HepG2 (cell line): ENCODE results near the gene JMJD8. TPM values are rescaled to one million over a fixed set of nuclear protein-coding genes. Genes with fewer than 3 reads are reported as not detected.

ENCODE experiments used
- CEBPB ChIP-seq: IDR thresholded peaks from 2 replicates; pipeline ENCODE4 v1.6.1; 2011; ENCODE audit warnings: low read depth, low read length, improper control_type of control experiment, borderline replicate concordance
- EED ChIP-seq: sonication (generic); formaldehyde crosslinking; IDR thresholded peaks from 2 replicates; pipeline ENCODE4 v1.5.0; 2020; ENCODE audit warnings: mild to moderate bottlenecking, missing genetic modification reagents
- FLYWCH1 ChIP-seq: sonication (generic); formaldehyde crosslinking; IDR thresholded peaks from 2 replicates; pipeline ENCODE4 v1.8.1; 2023; ENCODE audit warnings: mild to moderate bottlenecking, missing genetic modification reagents
- FOXA3 ChIP-seq: IDR thresholded peaks from 2 replicates; pipeline ENCODE4 v1.6.1; 2016; ENCODE audit warnings: missing genetic modification reagents, missing compliant biosample characterization
- MAX ChIP-seq: IDR thresholded peaks from 2 replicates; pipeline ENCODE4 v1.6.1; 2012; ENCODE audit warnings: inconsistent platforms
- PATZ1 ChIP-seq: sonication (generic); formaldehyde crosslinking; IDR thresholded peaks from 2 replicates; pipeline ENCODE4 v1.4.0; 2020; ENCODE audit warnings: missing genetic modification reagents
- POGK ChIP-seq: sonication (generic); formaldehyde crosslinking; conservative IDR thresholded peaks from 2 replicates; pipeline ENCODE4 v1.8.0; 2022; ENCODE audit warnings: mild to moderate bottlenecking, moderate library complexity, missing genetic modification reagents
- RNF2 ChIP-seq: fragments of 450-650 bp; conservative IDR thresholded peaks from 2 replicates; pipeline ENCODE4 v1.6.1; 2016; ENCODE audit warnings: low read depth
- RORA ChIP-seq: sonication (generic); formaldehyde crosslinking; IDR thresholded peaks from 2 replicates; pipeline ENCODE4 v1.5.0; 2020; ENCODE audit warnings: mild to moderate bottlenecking, missing genetic modification reagents, moderate library complexity
- SAP130 ChIP-seq: IDR thresholded peaks from 2 replicates; pipeline ENCODE4 v1.6.1; 2016; ENCODE audit warnings: low read depth
- TAF1 ChIP-seq: sonication (generic); formaldehyde crosslinking; IDR thresholded peaks from 2 replicates; pipeline ENCODE4 v1.4.0; 2020; ENCODE audit warnings: missing genetic modification reagents
- ZBTB33 ChIP-seq: sonication (generic); formaldehyde crosslinking; IDR thresholded peaks from 2 replicates; pipeline ENCODE4 v1.4.0; 2020; ENCODE audit warnings: missing genetic modification reagents
- ZFP90 ChIP-seq: sonication (generic); formaldehyde crosslinking; IDR thresholded peaks from 2 replicates; pipeline ENCODE4 v1.8.0; 2022; ENCODE audit warnings: missing genetic modification reagents, mild to moderate bottlenecking, inconsistent platforms, borderline replicate concordance
- ZGPAT ChIP-seq: IDR thresholded peaks from 2 replicates; pipeline ENCODE4 v1.6.1; 2016; ENCODE audit warnings: mild to moderate bottlenecking
- ZNF609 ChIP-seq: sonication (generic); formaldehyde crosslinking; IDR thresholded peaks from 2 replicates; pipeline ENCODE4 v1.4.0; 2020; ENCODE audit warnings: mild to moderate bottlenecking, missing genetic modification reagents, borderline replicate concordance
- ZNF747 ChIP-seq: sonication (generic); formaldehyde crosslinking; IDR thresholded peaks from 2 replicates; pipeline ENCODE4 v1.8.1; 2023; ENCODE audit warnings: missing genetic modification reagents, mild to moderate bottlenecking, borderline replicate concordance
- polyA plus RNA-seq, 8 experiments: library from polyadenylated mRNA; depleted of rRNA in 3 of 8; stranded (reverse) in 7 of 8; unstranded in 1 of 8; fragments of >200 nt; fragmentation: Illumina TruSeq in 4 of 8; extraction: Trizol in 4 of 8; gene quantifications; 2 replicates each; pipeline versions ENCODE4 v1.2.1 to v1.2.3, GENCODE V29; 2011 to 2016; ENCODE audit warnings: low read depth in 4 of 8, missing spikeins in 1 of 8, mixed read lengths in 1 of 8; ENCODE audit not compliant: insufficient read depth in 1 of 8
- total RNA-seq, 5 experiments: library from RNA; depleted of rRNA; stranded (reverse); fragments of >200 nt; fragmentation: Illumina TruSeq; extraction: Trizol; gene quantifications; 2 replicates each; pipeline ENCODE4 v1.2.3, GENCODE V29; 2016; ENCODE audit warnings: low read depth in 1 of 5

Gene JMJD8
- total and polyA plus RNA-seq, 2 of the 13 experiments (the other 11 are each of a cell fraction or from before 2014, with no cell fraction given) = 2.6 to 11.8 TPM

GRCh38 chr16:719815-720446 lies 35.8 kb upstream of the JMJD8 start (continued):
- no peak for TF ChIP-seq RNF2
- TF ChIP-seq TAF1 = no peak
- TF ChIP-seq ZBTB33 (CRISPR knock-in tag) = no peak
- TF ChIP-seq ZGPAT (CRISPR knock-in tag) = no peak
- 0 out of 2 replicates have a peak, but pooled peaks have one; percentile 28 for TF ChIP-seq SAP130 (CRISPR knock-in tag)
- no peak for TF ChIP-seq FOXA3 (CRISPR knock-in tag)
- no peak for TF ChIP-seq CEBPB
- no peak for TF ChIP-seq EED (CRISPR knock-in tag)
- TF ChIP-seq MAX = 0 out of 2 replicates have a peak, but pooled peaks have one; percentile 39
- TF ChIP-seq POGK (CRISPR knock-in tag) = 0 out of 2 replicates have a peak, but pooled peaks have one; percentile 44
- no peak for TF ChIP-seq ZFP90 (CRISPR knock-in tag)
- no peak for TF ChIP-seq ZNF609 (CRISPR knock-in tag)
- TF ChIP-seq ZNF747 (CRISPR knock-in tag) = no peak
- no peak for TF ChIP-seq RORA (CRISPR knock-in tag)
- TF ChIP-seq FLYWCH1 = no peak
- peak; percentile 97 for TF ChIP-seq PATZ1 (CRISPR knock-in tag)
